Lower leg skin (tissue), 4 donors: ENCODE data around the gene SCUBE1. TPM values are rescaled to one million over a fixed set of nuclear protein-coding genes. Genes with fewer than 3 reads are reported as not detected.

Source experiments
- DNase-seq, 2 donors: peaks; one replicate each; pipeline ENCODE4 v3.0.0-alpha.2; 2019; ENCODE audit warnings: low spot score in 2 of 2
- H3K4me3 ChIP-seq: fragments of 200-600 bp; sonication (generic); 2 replicates; pipeline ENCODE4 v1.5.1; 2017; ENCODE audit warnings: mild to moderate bottlenecking, low read depth; ENCODE audit not compliant: poor library complexity, severe bottlenecking
- POLR2A ChIP-seq, 2 donors: fragments of 450-650 bp; IDR thresholded peaks; one replicate each; pipeline ENCODE4 v1.6.1; 2016 to 2017; ENCODE audit warnings: antibody characterized with exemption in 2 of 2, mild to moderate bottlenecking in 1 of 2, moderate library complexity in 1 of 2
- WGBS, 2 donors: methylation state at CpG; one replicate each; pipeline ENCODE4 v1.1.5; 2018; 5-methylcytosine and 5-hydroxymethylcytosine counted together
- intact Hi-C: fragments of 100-400 bp; cut with DNase I; formaldehyde crosslinking; loops from one replicate; pipeline ENCODE4 v1.15.0; 2023; ENCODE audit warnings: low total_unique reads
- total RNA-seq, 4 donors: library from RNA; depleted of rRNA; stranded (reverse); fragments of >200 nt; gene quantifications; one replicate each; pipeline ENCODE4 v1.1.0, GENCODE V29; 2016
- TF ChIP-seq, protein P1 (sequence below), 3 donors: fragments of 450-650 bp; IDR thresholded peaks; one replicate each; pipeline ENCODE4 v1.5.1; 2016; ENCODE audit warnings: antibody characterized with exemption in 3 of 3, mild to moderate bottlenecking in 3 of 3, moderate library complexity in 2 of 3

The SCUBE1 gene
- total RNA-seq, 4 donors from 2014 or later, result 0.20 to 1.1 (median 0.28) TPM

DNA sequence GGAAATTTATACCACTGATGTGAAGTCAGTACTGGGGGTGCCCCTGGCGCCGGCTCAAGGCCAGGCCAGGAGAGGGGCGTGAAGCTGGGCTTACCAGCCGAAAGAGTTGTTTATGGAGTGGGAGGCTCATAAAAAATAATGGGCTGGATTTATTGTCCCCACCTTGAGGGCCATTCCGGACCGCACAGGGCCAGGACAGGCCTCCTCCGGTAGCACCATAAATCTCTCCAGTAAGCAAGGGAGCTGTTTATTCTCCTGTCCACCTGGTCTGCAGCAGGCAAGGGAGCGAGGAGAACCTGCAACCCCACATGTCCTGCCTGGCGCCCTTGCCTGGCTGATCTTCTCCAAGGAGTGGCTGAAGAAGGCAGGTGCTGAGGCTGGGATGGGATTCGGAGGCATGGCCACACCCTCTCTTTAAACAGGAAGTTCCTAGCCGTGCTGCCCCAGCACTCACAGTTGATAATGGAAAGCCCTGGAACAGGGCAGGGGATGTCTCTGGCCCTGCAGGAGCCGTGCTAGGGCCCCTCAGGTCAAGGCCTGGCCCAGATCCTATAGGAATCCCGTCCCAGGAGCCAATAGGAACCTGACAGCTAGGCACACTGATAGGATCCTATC lies 65.1 kb downstream of the SCUBE1 start:
- TF ChIP-seq, protein P1, sequence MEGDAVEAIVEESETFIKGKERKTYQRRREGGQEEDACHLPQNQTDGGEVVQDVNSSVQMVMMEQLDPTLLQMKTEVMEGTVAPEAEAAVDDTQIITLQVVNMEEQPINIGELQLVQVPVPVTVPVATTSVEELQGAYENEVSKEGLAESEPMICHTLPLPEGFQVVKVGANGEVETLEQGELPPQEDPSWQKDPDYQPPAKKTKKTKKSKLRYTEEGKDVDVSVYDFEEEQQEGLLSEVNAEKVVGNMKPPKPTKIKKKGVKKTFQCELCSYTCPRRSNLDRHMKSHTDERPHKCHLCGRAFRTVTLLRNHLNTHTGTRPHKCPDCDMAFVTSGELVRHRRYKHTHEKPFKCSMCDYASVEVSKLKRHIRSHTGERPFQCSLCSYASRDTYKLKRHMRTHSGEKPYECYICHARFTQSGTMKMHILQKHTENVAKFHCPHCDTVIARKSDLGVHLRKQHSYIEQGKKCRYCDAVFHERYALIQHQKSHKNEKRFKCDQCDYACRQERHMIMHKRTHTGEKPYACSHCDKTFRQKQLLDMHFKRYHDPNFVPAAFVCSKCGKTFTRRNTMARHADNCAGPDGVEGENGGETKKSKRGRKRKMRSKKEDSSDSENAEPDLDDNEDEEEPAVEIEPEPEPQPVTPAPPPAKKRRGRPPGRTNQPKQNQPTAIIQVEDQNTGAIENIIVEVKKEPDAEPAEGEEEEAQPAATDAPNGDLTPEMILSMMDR (IDR thresholded peaks at IDR 0.05), result no peak
- H3K4me3 ChIP-seq, result no peak overlapping the region
- intact Hi-C loops, result no loop called here
- DNase-seq, result no peak
- WGBS, 2 donors, result 70 to 76% methylated on average over 13 of the region's 13 CpGs

DNA sequence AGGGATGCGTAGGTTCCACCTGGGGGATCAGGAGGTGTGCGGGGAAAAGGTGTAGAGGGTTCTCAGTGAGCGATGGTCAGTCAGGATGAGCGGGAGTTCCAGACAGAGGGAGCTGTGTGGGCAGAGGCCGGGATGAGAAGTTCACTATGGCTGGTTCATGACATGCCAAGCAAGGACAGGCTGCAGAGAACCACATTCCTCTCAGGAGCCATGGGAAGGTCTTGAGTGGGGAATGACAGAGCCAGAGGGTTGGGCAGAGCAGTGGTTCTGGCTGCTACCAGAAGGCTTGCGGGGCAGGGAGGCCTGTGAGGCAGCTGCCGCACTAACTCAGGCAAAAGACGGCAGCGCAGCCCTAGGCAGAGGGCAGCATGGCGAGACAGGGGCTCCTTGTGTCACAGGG lies 66.1 kb downstream of the SCUBE1 start:
- intact Hi-C loops, result no loop called here
- WGBS, 2 donors, result 92 to 96% methylated on average over 10 of the region's 10 CpGs
- H3K4me3 ChIP-seq, result no peak overlapping the region
- TF ChIP-seq, protein P1 (IDR thresholded peaks at IDR 0.05), result no peak
- TF ChIP-seq POLR2A (IDR thresholded peaks at IDR 0.05), result no peak
- no peak for DNase-seq

DNA sequence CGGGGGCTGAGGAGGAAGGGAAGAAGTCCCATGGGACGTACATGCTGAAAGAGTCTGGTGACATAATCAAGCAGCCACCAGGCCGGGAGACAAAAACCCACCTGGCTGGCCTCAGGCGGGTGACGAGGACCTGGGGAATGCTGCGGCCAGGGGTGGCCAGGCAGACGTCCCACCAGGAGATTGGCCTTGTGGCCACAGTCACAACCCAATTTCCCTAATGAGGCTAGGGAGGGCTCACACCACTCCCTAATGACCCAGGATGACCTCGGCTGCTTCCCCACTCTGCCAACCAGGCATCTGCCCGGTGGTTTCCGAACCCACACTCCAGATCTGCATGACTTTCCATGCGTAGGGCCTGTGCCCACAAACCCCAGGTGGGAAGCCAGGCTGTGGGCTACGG lies 66.9 kb downstream of the SCUBE1 start:
- TF ChIP-seq POLR2A (IDR thresholded peaks at IDR 0.05), result no peak
- TF ChIP-seq, protein P1 (IDR thresholded peaks at IDR 0.05), result no peak
- WGBS, 2 donors, result 79 to 84% methylated on average over 12 of the region's 12 CpGs
- no peak for DNase-seq
- intact Hi-C loops, result no loop called here
- no peak overlapping the region for H3K4me3 ChIP-seq

DNA sequence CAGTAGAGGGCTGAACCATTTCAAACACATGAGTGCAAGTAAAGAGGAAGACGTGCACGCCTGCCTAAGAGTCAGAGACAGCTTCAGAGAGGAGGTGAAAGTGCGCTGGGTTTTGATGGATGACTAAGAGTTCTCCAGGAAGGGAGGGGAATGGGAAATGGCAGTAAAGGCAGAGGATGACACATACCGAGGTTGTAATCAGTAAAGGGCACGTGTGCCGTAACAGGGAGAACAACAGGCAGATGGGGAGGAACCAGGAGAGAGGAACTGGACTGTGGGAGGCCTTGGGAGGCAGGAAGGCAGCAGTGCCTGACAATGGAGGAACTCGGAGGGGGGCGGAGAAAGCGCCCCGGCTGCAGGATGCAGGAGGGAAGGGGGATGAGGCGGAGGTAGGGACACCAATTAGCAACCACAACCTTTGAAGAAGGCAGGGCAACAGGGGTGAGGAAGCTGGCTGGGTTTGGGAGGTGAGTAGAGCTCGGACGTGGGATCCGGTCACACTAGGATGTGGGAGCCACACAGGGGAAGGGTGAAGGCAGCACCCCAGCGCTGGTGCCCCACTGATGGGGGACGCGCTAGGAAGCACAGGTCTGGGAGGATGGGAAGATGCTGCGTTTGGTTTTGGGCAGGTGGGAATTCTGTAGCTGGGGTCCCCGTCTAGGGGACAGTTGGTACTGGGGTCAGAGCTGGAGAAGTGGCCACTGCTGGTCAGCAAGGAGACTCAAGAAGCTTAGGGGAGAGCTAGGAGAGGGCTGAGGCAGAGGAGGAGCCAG lies 67.4 kb downstream of the SCUBE1 start:
- intact Hi-C loops, result no loop called here
- TF ChIP-seq, protein P1 (IDR thresholded peaks at IDR 0.05), result no peak
- no peak for TF ChIP-seq POLR2A (IDR thresholded peaks at IDR 0.05)
- DNase-seq, result no peak
- WGBS, 2 donors, result 76% methylated on average over 19 of the region's 19 CpGs
- H3K4me3 ChIP-seq, result no peak overlapping the region

DNA sequence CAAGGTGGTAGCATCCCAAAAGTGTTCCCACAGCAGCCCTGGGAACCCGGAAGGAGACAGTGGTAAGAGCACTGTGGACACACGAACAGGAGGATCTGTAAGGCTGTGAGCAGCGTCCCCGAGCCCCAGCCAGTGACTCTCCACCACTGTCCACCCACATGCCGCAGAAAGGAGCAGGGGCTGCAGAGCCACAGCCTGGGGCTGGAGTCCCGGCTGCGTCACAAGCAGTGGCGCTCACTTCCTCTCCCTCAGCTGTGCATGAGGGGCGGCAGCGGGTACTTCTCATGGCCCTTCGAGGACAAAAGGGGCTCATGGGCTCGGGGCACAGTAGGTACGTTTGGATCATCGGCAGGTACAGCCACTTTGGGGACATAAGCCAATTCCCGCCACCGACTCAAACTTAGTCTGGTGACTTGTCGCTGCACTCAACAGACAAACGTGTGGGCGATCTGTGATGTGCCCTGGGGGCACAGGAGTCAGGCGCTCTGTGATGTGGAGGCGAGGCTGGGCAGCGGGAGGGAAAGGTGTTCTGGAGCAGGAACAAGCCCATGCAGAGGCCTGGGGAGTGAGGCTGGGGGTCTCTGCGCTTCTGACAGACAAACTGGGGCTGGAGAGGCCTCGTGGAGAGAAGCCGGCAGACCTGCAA lies 68.5 kb downstream of the SCUBE1 start:
- H3K4me3 ChIP-seq, result no peak overlapping the region
- 67 to 75% methylated on average over 22 to 24 of the region's 25 CpGs for WGBS, 2 donors
- intact Hi-C loops, result no loop called here
- TF ChIP-seq POLR2A (IDR thresholded peaks at IDR 0.05), result no peak
- TF ChIP-seq, protein P1 (IDR thresholded peaks at IDR 0.05), result no peak
- DNase-seq, result no peak
